Measurements from ENCODE around the gene STARD7.

Gene STARD7

DNA sequence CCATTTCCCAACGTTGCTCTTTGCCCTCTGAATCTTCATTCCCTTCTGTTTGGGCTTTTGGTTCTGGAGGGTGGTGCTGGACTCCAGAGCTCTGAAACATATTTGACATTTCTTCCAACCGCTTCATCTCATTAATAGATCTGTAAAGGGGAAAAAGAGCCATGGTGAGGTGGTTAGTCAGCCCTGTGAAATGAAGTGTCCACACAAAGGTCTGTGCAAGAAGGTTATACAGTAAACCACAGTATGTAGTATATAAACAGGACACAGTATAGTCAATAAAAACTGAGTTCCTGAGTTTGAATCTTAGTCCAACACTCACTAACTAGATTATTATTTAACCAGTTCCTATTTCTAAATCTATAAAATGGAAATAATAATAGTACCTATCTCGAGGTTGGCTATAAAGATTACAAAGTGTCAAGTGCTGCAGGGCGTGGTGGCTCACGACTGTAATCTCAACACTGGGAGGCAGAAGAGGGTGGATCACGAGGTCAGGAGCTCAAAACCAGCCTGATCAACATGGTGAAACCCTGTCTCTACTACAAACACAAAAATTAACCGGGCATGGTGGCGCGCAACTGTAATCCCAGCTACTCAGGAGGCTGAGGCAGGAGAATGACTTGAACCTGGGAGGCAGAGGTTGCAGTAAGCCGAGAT, 13.1 kb downstream of the STARD7 start:
- no peak for DNase-seq

- no peak for DNase-seq
Measured at GRCh38 chr2:96191937-96192670, 16.5 kb downstream of the STARD7 start.

- no peak for DNase-seq
Measured at GRCh38 chr2:96188821-96189526, 19.7 kb downstream of the STARD7 start.

DNA sequence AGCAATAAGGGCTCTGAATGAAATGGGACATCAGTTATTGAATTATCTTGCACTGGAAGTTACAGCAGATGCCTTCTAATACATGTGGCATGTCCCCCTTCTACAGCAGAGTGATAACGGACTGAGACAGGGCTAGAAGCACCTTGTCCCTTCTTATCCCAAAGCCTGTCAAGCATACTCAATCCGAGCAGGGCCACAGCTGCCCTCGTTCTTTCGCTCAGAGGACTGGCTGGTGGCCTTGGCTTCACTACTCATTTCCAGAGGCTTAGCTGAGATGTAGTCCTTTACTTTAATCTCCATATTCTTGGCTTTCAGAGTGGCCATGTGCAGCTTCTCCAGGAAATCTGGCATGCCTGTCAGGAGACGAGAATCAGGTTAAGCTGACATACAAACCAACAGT, 22.1 kb downstream of the STARD7 start:
- no peak for DNase-seq

- DNase-seq, result no peak
Measured at GRCh38 chr2:96185516-96185915, 23.1 kb downstream of the STARD7 start.

DNA sequence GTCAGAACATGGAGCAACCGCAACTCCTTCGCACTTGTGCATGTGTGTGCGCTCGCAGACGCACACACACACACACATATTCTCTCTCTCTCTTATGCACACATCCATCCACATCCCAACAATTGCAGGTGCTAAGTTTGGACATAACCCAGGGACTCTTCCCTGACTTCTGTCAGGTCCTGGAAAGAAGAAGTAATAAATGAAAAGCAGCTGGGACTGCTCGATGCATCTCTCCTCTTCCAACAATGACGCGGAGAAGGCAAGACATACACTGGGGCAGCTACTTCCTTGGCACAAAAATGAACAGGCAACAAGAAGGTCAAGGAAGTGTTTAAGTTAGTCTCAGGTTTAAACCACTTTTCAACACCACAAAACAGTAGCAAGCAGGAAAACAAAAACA, 23.6 kb downstream of the STARD7 start:
- DNase-seq, result no peak

GRCh38 chr2:96184188-96184587, 24.4 kb downstream of the STARD7 start:
- no peak for DNase-seq

DNA sequence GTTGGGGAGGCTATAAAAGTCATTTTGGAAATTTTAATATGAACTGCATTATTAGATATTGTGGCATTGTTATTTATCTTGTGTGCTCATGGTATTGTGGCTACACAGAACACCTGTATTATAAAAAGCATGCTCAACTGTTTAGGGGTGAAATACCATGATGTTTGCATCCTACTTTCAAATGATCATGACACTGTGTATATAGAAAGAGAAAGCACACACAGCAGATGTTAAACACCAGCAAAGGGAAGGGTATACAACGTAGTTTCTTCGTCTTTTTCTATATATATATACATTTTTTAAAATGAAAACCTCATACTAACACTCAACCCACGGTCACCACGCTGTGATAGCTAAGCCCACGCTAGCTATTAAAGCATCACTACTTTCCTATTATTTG, 27.1 kb downstream of the STARD7 start:
- no peak for DNase-seq

- DNase-seq, result no peak
Measured at GRCh38 chr2:96180521-96180920, 28.1 kb downstream of the STARD7 start.

DNA sequence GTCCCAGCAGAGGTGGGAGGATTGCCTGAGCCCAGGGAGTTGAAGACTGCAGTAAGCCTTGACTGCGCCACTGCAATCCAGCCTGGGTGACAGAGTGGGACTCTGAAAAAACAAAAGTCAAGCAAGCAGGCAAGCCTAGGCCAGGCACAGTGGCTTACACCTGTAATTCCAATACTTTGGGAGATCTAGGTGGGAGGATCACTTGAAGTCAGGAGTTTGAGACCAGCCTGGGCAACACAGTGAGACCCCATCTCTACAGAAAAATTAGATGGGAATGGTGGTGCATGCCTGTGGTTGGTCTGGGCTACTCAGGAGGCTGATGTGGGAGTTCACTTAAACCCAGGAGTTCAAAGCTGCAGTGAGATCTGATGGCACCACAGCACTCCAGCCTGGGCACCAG, 28.6 kb downstream of the STARD7 start:
- no peak for DNase-seq

- no peak for DNase-seq
Measured at GRCh38 chr2:96176661-96177060, 32.0 kb downstream of the STARD7 start.

GRCh38 chr2:96175951-96176350, 32.7 kb downstream of the STARD7 start:
- no peak for DNase-seq

DNA sequence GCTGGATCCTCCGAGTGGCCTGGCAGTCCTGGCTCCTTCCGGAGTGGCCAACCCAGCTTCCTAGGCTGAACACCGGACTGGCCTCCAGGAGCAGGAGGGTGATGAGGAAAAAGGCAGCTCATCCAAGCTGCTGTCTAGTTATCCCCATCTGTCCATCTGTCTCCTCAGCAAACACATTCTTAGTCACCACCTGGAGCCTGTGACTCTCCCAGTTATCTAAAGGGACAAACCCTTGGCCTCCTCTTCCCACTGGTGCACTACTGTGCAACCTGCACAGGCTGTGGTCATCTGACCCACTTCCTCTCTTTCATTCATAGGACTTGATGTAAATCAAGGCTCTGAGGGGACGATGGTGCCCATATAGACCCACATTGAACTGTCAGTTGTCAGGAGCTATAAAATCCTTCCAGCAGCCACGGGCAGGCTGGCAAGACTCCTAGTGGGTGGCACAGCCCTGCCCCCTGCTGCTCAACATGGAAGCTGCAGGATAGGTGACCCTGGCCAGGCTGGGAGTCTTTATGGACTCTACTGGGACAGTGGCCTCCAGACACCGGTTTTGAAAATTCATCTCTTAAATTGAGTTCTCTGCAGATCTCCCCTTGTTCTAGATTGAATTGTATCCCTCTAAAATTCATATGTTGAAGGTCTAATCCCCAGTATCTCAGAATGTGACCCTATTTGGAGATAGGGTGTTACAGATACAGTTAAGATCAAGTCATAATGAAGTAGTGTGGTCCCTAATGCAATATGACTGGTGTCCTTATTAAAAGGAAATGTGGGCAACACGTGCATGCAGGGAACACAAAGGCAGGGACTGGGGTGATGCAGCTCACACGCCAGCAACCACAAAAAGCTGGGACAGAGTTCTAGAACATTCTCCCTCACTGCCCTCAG, 34.1 kb downstream of the STARD7 start:
- DNase-seq, result peak; percentile 77

GRCh38 chr2:96171831-96172230, 36.8 kb downstream of the STARD7 start:
- DNase-seq, result no peak

DNA sequence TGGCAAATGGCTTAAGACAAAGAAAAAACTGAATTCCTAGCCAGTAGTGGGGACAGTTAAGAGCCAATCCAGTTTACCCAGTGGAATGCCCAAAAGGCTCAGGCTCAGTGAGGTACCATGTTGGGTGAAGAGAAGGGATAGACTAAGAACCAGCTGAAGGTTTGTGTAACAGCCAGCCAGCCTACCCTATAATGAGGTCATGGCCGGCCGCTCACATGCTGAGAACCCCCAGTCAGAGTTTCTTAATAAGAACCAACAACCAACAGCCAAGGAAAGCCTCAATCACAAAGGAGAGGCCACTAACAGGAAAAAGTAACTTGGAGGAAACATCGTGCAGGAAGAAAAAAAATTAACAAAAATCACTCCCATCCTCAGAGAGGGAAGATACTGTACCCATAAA, 38.0 kb downstream of the STARD7 start:
- DNase-seq, result no peak

- DNase-seq, result no peak
Measured at GRCh38 chr2:96169868-96170507, 38.6 kb downstream of the STARD7 start.

DNA sequence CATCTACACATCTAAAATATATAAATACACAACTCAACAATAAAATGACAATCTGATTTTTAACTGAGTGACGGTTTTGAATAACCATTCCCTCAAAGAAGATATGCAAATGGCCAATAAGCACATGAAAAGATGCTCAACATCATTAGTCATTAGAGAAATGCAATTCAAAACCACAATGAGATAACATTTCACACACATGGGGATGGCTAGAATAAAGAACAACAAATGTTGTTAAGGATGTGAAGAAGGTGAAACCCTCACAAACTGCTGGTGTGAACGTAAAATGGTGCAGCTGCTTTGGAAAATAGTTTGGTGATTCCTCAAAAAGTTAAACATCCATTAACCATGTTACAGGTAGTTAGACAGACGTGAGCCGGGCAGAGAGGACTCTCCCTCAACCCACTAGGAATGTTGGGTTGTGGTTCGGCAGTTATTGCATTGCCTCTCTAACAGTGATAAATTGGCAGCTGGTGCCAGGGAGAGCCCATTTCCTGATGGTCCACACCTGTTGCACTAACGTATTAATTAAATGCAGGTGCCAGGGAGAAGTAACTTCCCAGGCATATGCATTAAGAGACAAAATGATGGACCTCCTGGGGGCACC, 41.1 kb downstream of the STARD7 start:
- no peak for DNase-seq

GRCh38 chr2:96164459-96165184, 44.0 kb downstream of the STARD7 start:
- DNase-seq, result no peak

- peak; percentile 63 for DNase-seq
Measured at GRCh38 chr2:96163768-96164429, 44.7 kb downstream of the STARD7 start.

- DNase-seq, result no peak
Measured at GRCh38 chr2:96163415-96163767, 45.2 kb downstream of the STARD7 start.

DNA sequence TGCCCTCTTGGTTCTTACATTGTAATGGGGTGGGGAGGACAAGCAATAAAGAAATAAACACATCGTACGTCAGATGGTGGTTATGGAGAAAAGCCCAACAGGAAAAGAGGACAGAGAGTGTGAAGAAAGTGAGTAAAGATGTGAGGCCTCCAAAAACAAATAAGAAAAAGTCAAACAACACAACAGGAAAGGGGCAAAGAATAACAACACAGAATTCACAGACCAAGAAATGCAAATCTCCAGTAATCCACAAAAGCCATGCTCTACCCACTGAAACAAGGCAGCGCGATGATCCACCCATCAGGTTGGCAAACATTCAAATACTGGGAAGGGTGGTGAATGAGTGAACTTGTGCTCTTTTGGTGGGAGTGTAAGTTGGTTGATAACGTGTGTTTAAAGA, 46.7 kb downstream of the STARD7 start:
- DNase-seq, result no peak
